Gastrocnemius medialis (tissue), 4 donors: ENCODE results near the gene TFAP2A.

Source experiments
- POLR2A ChIP-seq, 2 donors: fragments of 450-650 bp; IDR thresholded peaks; one replicate each; pipeline ENCODE4 v1.6.1; 2017; ENCODE audit warnings: antibody characterized with exemption in 2 of 2, mild to moderate bottlenecking in 2 of 2, moderate library complexity in 2 of 2
- TF ChIP-seq, protein P1 (sequence below), 5 experiments: fragments of 450-650 bp in 3 of 5; fragments of 200-600 bp in 2 of 5; sonication (generic) in 2 of 5; IDR thresholded peaks in 4 of 5; conservative IDR thresholded peaks in 1 of 5; 1 replicate in 4 of 5; 2 replicates in 1 of 5; pipeline ENCODE4 v1.5.1; 2016 to 2019; ENCODE audit warnings: antibody characterized with exemption in 5 of 5, mild to moderate bottlenecking in 3 of 5, moderate library complexity in 3 of 5

- TF ChIP-seq, protein P1, sequence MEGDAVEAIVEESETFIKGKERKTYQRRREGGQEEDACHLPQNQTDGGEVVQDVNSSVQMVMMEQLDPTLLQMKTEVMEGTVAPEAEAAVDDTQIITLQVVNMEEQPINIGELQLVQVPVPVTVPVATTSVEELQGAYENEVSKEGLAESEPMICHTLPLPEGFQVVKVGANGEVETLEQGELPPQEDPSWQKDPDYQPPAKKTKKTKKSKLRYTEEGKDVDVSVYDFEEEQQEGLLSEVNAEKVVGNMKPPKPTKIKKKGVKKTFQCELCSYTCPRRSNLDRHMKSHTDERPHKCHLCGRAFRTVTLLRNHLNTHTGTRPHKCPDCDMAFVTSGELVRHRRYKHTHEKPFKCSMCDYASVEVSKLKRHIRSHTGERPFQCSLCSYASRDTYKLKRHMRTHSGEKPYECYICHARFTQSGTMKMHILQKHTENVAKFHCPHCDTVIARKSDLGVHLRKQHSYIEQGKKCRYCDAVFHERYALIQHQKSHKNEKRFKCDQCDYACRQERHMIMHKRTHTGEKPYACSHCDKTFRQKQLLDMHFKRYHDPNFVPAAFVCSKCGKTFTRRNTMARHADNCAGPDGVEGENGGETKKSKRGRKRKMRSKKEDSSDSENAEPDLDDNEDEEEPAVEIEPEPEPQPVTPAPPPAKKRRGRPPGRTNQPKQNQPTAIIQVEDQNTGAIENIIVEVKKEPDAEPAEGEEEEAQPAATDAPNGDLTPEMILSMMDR (IDR thresholded peaks at IDR 0.05 in 4 of 5, conservative IDR thresholded peaks at IDR 0.05 in 1 of 5) = no peak
- no peak for TF ChIP-seq POLR2A (IDR thresholded peaks at IDR 0.05)
These were observed 31.4 kb downstream of the TFAP2A start for GRCh38 chr6:10383331-10384090.
